ENCODE results near the gene MMP25. TPM values are rescaled to one million over a fixed set of nuclear protein-coding genes. Genes with fewer than 3 reads are reported as not detected.
A peak's percentile ranks its signal among the peaks of the same experiment; 100 is the strongest.

The MMP25 gene
- total and polyA plus RNA-seq, 2 donors from 2014 or later = 0.65 to 1.7 TPM

- Histone ChIP-seq H3K9me3 (ENCODE audit: control insufficient read depth in 2 of 3, insufficient read depth in 1 of 3, low read length in 3 of 3) (no peaks in the 10 kb centered on the region), H3K4me1 (ENCODE audit: control insufficient read depth in 2 of 3, insufficient read depth in 2 of 3, low read depth in 1 of 3, low read length in 3 of 3) (peaks cover 0 to 3% (median 0%) of the 10 kb centered on the region in 3 donors), H3K27me3 (ENCODE audit: control insufficient read depth, insufficient read depth, low read length) (peaks cover 2% of the 10 kb centered on the region), H3K4me3 (ENCODE audit: low read length in 3 of 3) (peak overlapping the region in 1 of 3 donors; percentile 48), H3K9ac (ENCODE audit: low read length in 3 of 3) (peak overlapping the region in 1 of 3 donors; percentile 58), H3K36me3 (ENCODE audit: control insufficient read depth in 2 of 3, insufficient read depth in 3 of 3, low read length in 3 of 3) (no peaks in the 10 kb centered on the region), H3K27ac (ENCODE audit: low read depth in 2 of 2, low read length in 2 of 2) (no peak overlapping the region)
- intact Hi-C loops (cut with DNase I) = no loop called here
- DNase-seq (peak in 2 of 5 donors; percentile 26 to 43), FAIRE-seq (no peak)
- TF ChIP-seq CTCF (IDR thresholded peaks at IDR 0.05; ENCODE audit: borderline replicate concordance, extremely low read depth, insufficient read depth) = no peak
These were observed 41.5 kb upstream of the MMP25 start for GRCh38 chr16:3004781-3005284.

- TF ChIP-seq CTCF (IDR thresholded peaks at IDR 0.05; ENCODE audit: borderline replicate concordance, extremely low read depth, insufficient read depth) = no peak
- Histone ChIP-seq H3K36me3 (ENCODE audit: control insufficient read depth in 2 of 3, insufficient read depth in 3 of 3, low read length in 3 of 3) (no peaks in the 10 kb centered on the region), H3K9me3 (ENCODE audit: control insufficient read depth in 2 of 3, insufficient read depth in 1 of 3, low read length in 3 of 3) (no peaks in the 10 kb centered on the region), H3K4me3 (ENCODE audit: low read length in 3 of 3) (peak overlapping the region in 1 of 3 donors; percentile 19), H3K27ac (ENCODE audit: low read depth in 2 of 2, low read length in 2 of 2) (no peak overlapping the region), H3K27me3 (ENCODE audit: control insufficient read depth, insufficient read depth, low read length) (peaks cover 5% of the 10 kb centered on the region), H3K9ac (ENCODE audit: low read length in 3 of 3) (no peak overlapping the region), H3K4me1 (ENCODE audit: control insufficient read depth in 2 of 3, insufficient read depth in 2 of 3, low read depth in 1 of 3, low read length in 3 of 3) (peaks cover 0 to 3% (median 0%) of the 10 kb centered on the region in 3 donors)
- no peak for DNase-seq
- intact Hi-C loops (cut with DNase I) = no loop called here
- FAIRE-seq = no peak
These were observed 39.1 kb upstream of the MMP25 start for GRCh38 chr16:3007059-3007956.

DNA sequence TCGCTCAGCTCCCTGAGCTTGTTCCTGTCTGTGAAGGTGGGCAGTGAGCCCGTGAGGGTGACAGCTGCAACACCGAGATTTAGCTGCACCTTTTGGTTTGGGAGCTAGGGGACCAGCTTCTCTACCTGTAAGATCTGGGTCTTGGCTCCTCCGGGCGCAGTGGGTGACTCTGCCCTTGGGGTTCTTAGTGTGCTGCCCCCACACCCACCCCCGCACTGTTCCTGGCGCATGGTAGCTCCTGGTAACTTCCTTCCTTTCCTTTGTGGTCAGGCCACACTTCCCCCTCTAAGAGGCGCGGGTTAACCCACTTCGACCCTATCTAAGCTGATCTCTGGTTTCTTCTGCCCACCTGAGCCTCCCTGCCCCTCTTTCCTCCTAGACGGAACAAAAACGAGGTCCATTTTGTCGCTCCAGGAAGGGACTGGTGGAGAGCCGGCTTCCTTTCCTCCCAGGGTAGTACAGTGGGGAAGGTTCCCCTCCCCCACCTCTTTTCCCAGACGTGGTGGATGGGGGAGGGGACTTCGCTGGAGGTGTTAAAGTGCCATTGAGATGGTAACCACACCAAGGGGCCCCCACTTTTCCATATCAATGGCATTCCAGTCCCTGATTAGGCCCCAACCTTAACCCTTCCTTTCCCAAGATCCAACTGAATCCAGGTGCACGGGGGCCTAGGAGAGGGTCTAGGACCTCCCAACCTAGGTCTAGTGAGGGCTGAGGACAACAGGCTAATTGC is 38.2 kb upstream of the MMP25 start:
- no peaks in the 10 kb centered on the region for H3K36me3 ChIP-seq (ENCODE audit: control insufficient read depth in 2 of 3, insufficient read depth in 3 of 3, low read length in 3 of 3)
- intact Hi-C loops (cut with DNase I) = no loop called here
- FAIRE-seq (no peak), DNase-seq (peak in 1 of 5 donors; percentile 22)
- H3K9ac ChIP-seq (ENCODE audit: low read length in 3 of 3) = no peak overlapping the region
- peaks cover 0 to 3% (median 0%) of the 10 kb centered on the region in 3 donors for H3K4me1 ChIP-seq (ENCODE audit: control insufficient read depth in 2 of 3, insufficient read depth in 2 of 3, low read depth in 1 of 3, low read length in 3 of 3)
- peaks cover 5% of the 10 kb centered on the region for H3K27me3 ChIP-seq (ENCODE audit: control insufficient read depth, insufficient read depth, low read length)
- no peak overlapping the region for H3K27ac ChIP-seq (ENCODE audit: low read depth in 2 of 2, low read length in 2 of 2)
- H3K9me3 ChIP-seq (ENCODE audit: control insufficient read depth in 2 of 3, insufficient read depth in 1 of 3, low read length in 3 of 3) = no peaks in the 10 kb centered on the region
- peak overlapping the region in 1 of 3 donors; percentile 19 for H3K4me3 ChIP-seq (ENCODE audit: low read length in 3 of 3)
- TF ChIP-seq CTCF (IDR thresholded peaks at IDR 0.05; ENCODE audit: borderline replicate concordance, extremely low read depth, insufficient read depth) = no peak
